ENCODE results near the gene CELF1.

- TF ChIP-seq CTCF (conservative IDR thresholded peaks at IDR 0.05 in 1 of 2, IDR thresholded peaks at IDR 0.05 in 1 of 2; ENCODE audit: extremely low read depth in 1 of 2, insufficient read depth in 1 of 2, low read depth in 1 of 2, low read length in 2 of 2), result no peak
- no peak for TF ChIP-seq EZH2 (IDR thresholded peaks at IDR 0.05; ENCODE audit: borderline replicate concordance, low read length)
These were observed 12.0 kb upstream of the CELF1 start for GRCh38 chr11:47564933-47565339.

Measured in mammary epithelial cell (primary cell).